HG03060 (cell line): ENCODE measurements around the gene LCK.
"Not testable (repeated sequence)": the region's sequence is repeated elsewhere in the genome, so short reads cannot be mapped to it uniquely, and the experiment has no call there.

Experiments
- ATAC-seq: cut with Tn5 transposase; IDR thresholded peaks from one replicate; pipeline ENCODE4 v1.9.1; 2021; ENCODE audit warnings: low read depth, moderate number of reproducible peaks; ENCODE audit not compliant: unreplicated experiment

Gene LCK

DNA sequence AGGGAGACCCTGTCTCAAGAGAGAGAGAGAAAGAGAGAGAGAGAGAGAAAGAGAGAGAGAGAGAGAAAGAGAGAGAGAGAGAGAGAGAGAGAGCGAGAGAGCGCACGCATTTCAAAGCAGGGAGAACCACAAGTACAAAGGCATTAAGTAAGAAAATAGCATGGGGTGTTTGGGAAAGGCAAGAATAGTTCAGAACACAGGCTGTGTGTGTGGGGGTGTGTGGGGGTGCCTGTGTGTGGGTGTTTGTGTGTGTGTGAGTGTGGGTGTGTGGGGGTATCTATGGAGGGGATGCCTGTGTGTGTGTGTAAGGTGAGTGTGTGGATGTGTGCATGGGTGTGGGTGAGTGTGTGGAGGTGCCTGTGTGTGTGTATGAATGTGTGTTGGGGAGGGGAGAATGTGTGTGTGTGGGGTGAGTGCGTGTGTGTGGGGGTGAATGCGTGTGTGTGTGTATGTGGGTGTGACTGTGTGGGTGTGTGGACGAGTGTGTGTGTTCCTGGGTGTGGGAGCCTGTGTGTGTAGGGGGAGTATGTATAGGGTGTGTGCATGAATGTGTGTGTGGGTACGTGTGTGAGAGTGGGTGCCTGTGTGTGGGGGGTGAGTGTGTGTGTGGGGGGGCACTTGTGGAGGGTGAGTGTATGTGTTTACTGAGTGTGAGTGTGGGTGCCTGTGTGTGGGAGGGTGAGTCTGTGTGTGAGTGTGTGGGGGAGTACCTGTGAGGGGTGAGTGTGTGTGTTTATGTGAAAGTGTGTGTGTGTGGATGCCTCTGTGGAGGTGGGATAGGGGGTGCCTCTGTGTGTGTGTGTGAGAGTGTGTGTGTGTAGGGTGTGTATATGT is 21.7 kb downstream of the LCK start:
- no peak for ATAC-seq

DNA sequence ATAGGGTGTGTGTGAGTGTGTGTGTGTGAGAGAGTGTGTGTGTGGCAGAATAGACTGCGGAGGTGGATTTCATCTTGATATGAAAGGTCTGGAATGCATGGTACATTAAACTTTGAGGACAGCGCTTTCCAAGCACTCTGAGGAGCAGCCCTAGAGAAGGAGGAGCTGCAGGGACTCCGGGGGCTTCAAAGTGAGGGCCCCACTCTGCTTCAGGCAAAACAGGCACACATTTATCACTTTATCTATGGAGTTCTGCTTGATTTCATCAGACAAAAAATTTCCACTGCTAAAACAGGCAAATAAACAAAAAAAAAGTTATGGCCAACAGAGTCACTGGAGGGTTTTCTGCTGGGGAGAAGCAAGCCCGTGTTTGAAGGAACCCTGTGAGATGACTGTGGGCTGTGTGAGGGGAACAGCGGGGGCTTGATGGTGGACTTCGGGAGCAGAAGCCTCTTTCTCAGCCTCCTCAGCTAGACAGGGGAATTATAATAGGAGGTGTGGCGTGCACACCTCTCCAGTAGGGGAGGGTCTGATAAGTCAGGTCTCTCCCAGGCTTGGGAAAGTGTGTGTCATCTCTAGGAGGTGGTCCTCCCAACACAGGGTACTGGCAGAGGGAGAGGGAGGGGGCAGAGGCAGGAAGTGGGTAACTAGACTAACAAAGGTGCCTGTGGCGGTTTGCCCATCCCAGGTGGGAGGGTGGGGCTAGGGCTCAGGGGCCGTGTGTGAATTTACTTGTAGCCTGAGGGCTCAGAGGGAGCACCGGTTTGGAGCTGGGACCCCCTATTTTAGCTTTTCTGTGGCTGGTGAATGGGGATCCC is 22.5 kb downstream of the LCK start:
- no peak for ATAC-seq

DNA sequence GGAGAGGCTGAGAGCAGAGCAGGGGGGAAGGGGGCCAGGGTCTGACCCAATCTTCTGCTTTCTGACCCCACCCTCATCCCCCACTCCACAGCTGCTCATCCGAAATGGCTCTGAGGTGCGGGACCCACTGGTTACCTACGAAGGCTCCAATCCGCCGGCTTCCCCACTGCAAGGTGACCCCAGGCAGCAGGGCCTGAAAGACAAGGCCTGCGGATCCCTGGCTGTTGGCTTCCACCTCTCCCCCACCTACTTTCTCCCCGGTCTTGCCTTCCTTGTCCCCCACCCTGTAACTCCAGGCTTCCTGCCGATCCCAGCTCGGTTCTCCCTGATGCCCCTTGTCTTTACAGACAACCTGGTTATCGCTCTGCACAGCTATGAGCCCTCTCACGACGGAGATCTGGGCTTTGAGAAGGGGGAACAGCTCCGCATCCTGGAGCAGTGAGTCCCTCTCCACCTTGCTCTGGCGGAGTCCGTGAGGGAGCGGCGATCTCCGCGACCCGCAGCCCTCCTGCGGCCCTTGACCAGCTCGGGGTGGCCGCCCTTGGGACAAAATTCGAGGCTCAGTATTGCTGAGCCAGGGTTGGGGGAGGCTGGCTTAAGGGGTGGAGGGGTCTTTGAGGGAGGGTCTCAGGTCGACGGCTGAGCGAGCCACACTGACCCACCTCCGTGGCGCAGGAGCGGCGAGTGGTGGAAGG is 23.7 kb downstream of the LCK start:
- ATAC-seq: no peak

DNA sequence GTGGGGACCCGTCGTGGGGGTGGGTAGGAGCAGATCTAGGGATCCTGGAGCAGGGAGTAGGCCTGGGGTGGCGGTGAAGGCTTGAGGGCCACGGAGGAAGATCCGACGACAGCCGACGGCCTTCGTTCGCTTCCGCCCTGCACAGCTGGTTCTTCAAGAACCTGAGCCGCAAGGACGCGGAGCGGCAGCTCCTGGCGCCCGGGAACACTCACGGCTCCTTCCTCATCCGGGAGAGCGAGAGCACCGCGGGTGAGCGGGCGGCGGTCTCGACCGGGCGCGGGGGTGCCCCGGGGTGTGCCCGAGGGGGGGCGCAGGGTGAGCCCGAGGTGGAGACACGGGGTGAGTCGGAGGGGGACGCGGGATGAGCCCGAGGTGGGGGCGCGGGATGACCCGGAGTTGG is 24.4 kb downstream of the LCK start:
- ATAC-seq: no peak

DNA sequence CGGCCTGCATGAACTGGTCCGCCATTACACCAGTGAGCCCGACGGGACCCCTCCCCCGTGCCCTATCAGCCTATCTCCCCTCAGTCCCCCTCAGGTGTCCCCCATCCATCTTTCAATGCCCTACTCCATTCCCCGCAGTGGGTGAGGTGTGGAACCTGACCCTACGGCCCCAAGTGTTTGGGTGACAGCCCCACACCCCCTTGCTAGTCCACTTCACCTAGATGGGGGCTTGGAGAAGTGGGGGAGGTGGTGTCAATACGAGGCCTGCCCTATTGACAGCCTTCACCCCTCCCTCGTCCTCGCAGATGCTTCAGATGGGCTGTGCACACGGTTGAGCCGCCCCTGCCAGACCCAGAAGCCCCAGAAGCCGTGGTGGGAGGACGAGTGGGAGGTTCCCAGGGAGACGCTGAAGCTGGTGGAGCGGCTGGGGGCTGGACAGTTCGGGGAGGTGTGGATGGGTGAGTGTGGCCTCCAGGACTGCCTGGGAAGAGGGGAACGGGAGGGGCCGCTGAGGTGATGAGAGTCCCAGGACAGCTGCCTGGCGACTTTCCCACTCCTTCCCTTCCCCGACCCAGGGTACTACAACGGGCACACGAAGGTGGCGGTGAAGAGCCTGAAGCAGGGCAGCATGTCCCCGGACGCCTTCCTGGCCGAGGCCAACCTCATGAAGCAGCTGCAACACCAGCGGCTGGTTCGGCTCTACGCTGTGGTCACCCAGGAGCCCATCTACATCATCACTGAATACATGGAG is 25.1 kb downstream of the LCK start:
- ATAC-seq: no peak

DNA sequence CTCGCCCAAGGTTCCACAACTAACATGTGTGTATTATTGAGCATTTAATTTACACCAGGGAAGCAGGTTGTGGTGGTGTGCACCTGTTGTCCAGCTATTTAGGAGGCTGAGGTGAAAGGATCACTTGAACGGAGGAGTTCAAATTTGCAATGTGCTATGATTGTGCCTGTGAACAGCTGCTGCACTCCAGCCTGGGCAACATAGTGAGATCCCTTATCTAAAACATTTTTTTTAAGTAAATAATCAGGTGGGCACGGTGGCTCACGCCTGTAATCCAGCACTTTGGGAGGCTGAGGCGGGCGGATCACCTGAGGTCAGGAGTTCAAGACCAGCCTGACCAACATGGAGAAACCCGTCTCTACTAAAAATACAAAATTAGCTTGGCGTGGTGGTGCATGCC is 33.7 kb downstream of the LCK start:
- not testable (repeated sequence) for ATAC-seq

DNA sequence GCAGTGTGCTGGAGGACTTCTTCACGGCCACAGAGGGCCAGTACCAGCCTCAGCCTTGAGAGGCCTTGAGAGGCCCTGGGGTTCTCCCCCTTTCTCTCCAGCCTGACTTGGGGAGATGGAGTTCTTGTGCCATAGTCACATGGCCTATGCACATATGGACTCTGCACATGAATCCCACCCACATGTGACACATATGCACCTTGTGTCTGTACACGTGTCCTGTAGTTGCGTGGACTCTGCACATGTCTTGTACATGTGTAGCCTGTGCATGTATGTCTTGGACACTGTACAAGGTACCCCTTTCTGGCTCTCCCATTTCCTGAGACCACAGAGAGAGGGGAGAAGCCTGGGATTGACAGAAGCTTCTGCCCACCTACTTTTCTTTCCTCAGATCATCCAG is 34.6 kb downstream of the LCK start:
- ATAC-seq: no peak

DNA sequence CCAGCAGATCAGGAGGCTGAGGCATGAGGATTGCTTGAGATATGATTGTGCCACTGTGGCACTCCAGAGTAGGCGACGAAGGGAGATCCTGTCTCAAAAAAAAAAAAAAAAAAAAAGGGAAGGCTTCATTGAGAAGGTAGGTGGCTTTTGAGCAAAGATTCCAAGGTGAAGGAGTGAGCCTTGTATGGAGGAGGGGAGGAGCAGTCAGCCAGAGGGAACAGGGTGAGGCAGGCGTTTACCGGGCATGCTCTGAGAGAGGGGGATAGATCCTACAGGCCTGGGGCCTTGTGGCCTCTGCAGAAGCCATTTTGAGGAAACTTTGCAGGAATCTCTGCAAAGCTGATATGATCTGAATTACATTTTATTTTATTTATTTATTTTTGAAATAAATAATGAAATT is 35.7 kb downstream of the LCK start:
- ATAC-seq: no peak

DNA sequence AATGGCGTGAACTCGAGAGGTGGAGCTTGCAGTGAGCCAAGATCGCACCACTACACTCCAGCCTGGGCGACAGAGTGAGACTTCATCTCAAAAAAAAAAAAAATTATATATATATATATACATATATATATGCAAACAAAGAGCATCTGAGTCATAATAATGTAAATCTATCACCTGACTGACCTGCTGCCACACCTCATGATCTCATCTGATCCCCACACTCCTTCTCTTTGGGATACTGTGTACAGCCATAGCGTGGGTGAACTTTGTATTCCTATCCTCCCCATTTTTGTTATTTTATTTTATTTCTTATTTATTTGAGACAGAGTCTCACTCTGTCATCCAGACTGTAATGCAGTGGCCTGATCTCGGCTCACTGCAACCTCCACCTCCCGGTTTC is 38.2 kb downstream of the LCK start:
- no peak for ATAC-seq

DNA sequence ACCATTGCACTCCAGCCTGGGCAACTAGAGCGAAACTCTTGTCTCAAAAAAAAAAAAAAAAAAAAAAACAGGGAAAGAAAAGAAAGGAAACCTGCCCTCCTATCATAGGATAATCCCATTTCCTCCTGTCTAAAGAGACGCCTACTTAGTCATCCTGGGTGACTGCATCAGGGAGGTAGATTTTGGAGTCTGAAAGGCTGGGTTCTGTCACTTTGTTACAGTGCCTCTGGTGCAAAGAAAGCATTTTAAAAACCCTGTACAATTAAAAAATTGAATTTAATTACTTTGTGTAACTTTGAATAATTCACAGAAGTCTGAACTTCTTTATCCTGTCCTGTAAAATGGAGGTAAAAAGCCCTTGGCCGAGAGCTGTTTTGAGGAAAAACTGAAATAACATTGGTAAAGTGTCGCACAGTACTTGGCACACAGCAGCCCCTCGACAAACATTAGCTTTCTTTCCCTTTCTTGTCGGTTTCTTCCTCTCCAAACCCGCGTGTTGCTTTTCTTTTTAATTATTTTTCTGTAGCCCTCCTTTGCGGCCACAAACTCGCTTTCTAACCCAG is 40.2 kb downstream of the LCK start:
- no peak for ATAC-seq

DNA sequence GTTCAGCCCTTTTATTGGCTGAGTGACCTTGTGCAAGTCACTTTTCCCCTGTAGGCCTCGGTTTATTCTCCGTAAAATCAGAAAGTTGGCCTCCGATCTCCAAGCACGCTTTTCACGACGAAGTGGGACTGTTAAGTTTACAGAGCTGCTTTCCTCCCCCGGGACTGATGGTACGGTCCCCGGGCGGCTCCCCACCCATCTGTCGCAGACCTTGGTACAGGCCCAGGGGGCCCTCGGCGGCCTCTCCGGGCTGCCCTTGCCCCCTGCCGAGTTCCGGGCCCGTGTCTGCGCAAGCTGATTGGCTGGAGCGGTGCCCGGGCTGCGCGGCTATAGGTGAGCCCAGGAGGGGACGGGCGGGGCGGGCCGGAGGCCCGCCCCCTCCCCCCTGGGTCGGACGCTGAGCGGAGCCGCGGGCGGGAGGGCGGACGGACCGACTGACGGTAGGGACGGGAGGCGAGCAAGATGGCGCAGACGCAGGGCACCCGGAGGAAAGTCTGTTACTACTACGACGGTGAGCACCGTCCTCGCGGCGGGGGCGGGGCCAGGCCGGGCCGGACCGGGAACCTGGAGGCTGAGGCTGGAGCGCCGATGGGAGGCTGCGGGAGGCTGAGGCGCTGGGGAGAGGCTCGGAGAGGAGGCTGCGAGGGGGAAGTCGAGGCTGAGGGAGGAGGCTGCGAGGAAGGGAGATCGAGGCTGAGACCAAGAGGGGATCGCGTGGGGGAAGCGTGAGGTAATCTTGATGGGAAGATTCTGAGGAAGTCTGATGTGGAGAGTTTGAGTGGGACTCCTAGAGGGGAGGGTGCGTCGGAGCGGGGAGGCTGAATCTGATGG is 40.9 kb downstream of the LCK start, which contains the start of gene HDAC1:
Gene HDAC1 (plus strand): TSS at position 376 of the 831 bp plus-strand sequence. CDS start 87 bp downstream, at position 463.
- peak; percentile 89 for ATAC-seq

DNA sequence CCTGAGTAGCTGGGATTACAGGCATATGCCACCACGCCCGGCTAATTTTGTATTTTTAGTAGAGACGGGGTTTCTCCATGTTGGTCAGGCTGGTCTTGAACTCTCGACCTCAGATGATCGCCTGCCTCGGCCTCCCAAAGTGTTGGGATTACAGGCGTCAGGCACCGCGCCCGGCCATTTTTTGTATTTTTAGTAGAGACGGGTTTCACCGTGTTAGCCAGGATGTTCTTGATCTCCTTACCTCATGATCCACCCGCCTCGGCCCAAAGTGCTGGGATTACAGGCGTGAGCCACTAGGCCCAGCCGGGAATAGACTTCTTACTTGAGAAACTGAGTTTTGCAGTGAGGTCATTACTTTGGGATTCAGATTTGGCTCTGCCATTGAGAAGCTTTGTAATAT is 47.1 kb downstream of the LCK start:
- not testable (repeated sequence) for ATAC-seq

DNA sequence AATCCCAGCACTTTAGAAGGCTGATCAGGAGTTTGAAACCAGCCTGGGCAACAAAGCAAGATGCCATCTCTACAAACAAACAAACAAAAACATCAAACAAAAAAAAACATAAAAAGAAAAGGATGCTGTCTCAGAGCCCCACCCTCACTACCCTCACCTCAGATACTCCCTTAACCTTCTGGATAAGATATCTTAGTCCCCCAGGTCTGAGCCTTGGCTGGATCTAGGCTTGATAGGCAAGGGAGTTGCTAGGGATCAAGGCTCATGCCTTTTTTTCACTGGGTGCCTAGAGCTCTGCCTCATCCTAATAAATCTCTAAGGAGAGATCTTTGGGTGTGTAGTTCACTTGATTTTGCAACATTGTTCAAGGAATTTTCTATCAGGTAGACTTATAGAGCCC is 48.3 kb downstream of the LCK start:
- no peak for ATAC-seq

DNA sequence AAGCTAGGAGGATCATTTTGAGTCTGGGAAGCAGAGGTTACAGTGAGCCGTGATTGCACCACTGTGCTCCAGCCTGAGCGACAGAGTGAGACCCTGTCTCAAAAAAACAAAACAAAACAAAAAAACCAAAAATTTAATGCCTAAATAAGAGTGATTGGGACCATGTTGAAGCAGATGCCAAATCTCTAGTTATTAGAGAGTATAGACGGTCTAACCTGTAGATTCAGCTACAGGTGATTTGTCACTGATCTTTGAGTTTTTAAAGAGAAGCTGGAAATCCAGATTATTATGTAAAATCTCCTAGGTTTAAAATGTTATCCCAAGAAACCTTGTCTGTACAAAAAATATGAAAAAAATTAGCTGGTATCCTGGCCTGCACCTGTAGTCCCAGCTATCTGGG is 52.3 kb downstream of the LCK start:
- ATAC-seq: no peak

DNA sequence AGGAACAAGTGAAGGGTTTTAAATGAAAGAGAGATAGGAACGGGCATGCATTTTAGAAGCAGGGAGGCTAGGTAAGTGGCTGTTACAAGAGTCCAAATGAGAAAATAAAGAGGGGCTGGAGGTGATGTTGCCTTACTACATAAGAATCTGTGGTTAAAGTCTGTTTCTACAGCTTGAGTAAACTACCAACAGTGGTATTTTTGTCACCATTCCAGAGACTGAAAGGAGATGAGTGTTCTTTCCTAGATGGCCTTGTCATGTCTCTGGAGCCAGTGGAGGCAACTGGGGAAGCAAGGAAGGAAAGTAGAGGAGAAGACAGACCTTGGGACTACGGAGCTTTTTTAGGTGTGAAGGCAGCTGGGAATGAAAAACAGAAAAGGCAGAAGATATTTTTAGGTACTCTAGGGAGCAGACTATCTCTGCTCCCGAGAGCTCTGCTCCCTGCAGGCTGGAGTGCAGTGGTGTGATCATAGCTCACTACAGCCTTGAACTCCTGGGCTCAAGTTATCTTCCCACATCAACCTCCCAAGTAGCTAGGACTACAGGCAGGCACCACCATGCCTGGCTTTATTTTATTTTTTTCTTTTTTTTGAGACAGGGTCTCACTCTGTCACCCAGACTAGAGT is 53.0 kb downstream of the LCK start:
- no peak for ATAC-seq

DNA sequence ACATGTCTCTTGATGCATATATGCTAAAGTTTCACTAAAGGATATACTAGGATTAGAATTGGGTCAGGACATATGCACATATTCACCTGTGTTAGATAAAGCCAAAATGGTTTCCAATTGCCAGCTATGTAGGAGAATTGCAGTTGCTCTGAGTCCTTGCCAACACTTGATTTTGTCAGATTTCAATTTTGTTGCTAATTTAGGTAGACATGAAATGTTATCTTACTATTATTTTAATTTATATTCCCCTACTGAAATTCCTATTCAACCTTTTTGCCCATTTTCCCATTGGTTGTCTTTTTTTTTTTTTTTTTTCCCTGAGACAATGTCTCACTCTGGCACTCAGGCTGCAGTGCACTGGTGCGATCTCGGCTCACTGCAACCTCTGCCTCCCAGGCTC is 54.2 kb downstream of the LCK start:
- no peak for ATAC-seq

DNA sequence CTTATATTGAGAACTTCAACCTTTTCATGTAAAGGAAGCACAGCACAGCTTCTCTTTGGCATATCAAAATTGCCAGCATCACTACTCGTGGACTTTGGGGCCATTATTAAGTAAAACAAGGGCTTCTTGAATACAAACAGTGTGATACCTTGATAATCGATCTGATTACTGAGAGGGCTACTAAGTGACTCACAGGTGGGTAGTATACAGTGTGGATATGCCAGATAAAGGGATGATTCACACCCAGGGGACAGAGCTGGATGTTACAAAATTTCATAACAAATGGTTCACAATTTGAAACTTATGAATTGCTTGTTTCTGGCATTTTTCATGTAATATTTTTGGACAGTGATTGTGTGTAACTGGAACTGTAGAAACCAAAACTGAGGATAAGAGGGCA is 56.3 kb downstream of the LCK start:
- no peak for ATAC-seq

DNA sequence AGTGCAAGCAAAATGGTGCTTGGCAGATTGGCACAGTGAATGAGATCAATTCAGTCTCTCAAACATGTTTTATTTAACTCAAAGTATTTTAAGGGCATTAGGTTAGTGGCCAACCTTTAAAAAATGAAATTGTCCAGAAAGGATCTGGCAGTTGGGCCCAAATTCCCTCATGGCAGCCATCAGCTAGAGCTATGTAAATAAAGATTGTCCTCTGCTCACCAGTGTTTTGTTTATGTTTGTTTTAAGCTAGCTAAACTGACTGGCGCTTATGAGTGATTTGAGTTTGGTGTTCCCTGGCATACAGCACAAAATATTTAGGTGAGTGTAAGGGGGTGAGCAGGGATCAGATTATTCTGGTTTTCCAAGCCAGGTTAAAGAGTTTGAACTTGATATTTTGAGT is 58.9 kb downstream of the LCK start:
- ATAC-seq: no peak
